ENCODE results near the gene POTEF.
"Not testable (repeated sequence)": the region's sequence is repeated elsewhere in the genome, so short reads cannot be mapped to it uniquely, and the experiment has no call there.

GRCh38 chr2:130138326-130138725, 9.3 kb upstream of the POTEF start:
- TF ChIP-seq EZH2 (IDR thresholded peaks at IDR 0.05; ENCODE audit: insufficient read depth, poor library complexity, severe bottlenecking); EZH2phosphoT487 (IDR thresholded peaks at IDR 0.05; ENCODE audit: insufficient read depth, low read depth): not testable (repeated sequence)

Measured in GM23248 (cell line).